DND-41 (cell line): ENCODE data around the gene EXOC4.

Experiments
- EZH2 ChIP-seq: IDR thresholded peaks from 3 replicates; pipeline ENCODE4 v1.6.1; 2012; ENCODE audit warnings: borderline replicate concordance, low read depth, mild to moderate bottlenecking, moderate library complexity, low read length, inconsistent platforms; ENCODE audit not compliant: severe bottlenecking
- TF ChIP-seq, protein P1 (sequence below): IDR thresholded peaks from 2 replicates; pipeline ENCODE4 v1.5.1; 2012; ENCODE audit warnings: borderline replicate concordance, low read length, moderate library complexity, mild to moderate bottlenecking; ENCODE audit not compliant: poor library complexity, severe bottlenecking; ENCODE audit errors: extremely low read depth

GRCh38 chr7:134081695-134082094, 828.8 kb downstream of the EXOC4 start:
- TF ChIP-seq, protein P1, sequence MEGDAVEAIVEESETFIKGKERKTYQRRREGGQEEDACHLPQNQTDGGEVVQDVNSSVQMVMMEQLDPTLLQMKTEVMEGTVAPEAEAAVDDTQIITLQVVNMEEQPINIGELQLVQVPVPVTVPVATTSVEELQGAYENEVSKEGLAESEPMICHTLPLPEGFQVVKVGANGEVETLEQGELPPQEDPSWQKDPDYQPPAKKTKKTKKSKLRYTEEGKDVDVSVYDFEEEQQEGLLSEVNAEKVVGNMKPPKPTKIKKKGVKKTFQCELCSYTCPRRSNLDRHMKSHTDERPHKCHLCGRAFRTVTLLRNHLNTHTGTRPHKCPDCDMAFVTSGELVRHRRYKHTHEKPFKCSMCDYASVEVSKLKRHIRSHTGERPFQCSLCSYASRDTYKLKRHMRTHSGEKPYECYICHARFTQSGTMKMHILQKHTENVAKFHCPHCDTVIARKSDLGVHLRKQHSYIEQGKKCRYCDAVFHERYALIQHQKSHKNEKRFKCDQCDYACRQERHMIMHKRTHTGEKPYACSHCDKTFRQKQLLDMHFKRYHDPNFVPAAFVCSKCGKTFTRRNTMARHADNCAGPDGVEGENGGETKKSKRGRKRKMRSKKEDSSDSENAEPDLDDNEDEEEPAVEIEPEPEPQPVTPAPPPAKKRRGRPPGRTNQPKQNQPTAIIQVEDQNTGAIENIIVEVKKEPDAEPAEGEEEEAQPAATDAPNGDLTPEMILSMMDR: no peak
- TF ChIP-seq EZH2: no peak
